ENCODE data around the gene BLVRB.
"Not testable (repeated sequence)": the region's sequence is repeated elsewhere in the genome, so short reads cannot be mapped to it uniquely, and the experiment has no call there.

The BLVRB gene

GRCh38 chr19:40433391-40434216, 31.9 kb downstream of the BLVRB start:
- H3K36me3 ChIP-seq (replicated peaks; ENCODE audit: low read depth, low read length): no peaks in the 10 kb centered on the region
- peak overlapping the region; percentile 95 for H3K4me2 ChIP-seq (ENCODE audit: low read length)
- no peaks in the 10 kb centered on the region for H4K20me1 ChIP-seq (ENCODE audit: insufficient read depth, low read length)
- no peak for TF ChIP-seq EZH2phosphoT487 (IDR thresholded peaks at IDR 0.05; ENCODE audit: low read depth)
- TF ChIP-seq CTCF (IDR thresholded peaks at IDR 0.05; ENCODE audit: low read depth, low read length): no peak
- H3K9ac ChIP-seq (ENCODE audit: low read length): peak overlapping the region; percentile 78
- peak overlapping the region; percentile 80 for H3K27ac ChIP-seq (ENCODE audit: low read length)
- no peaks in the 10 kb centered on the region for H3K9me3 ChIP-seq (ENCODE audit: insufficient read depth, low read length)
- H3K4me3 ChIP-seq (ENCODE audit: low read length): peak overlapping the region; percentile 76
- H3K4me1 ChIP-seq (ENCODE audit: low read length): peaks cover 34% of the 10 kb centered on the region
- no peaks in the 10 kb centered on the region for H3K27me3 ChIP-seq (ENCODE audit: low read depth, low read length)
- H3K79me2 ChIP-seq (ENCODE audit: low read length): no peaks in the 10 kb centered on the region
- H2AFZ ChIP-seq (ENCODE audit: low read depth, low read length): peak overlapping the region; percentile 97

- peaks cover 34% of the 10 kb centered on the region for H3K4me1 ChIP-seq (ENCODE audit: low read length)
- not testable (repeated sequence) for H2AFZ ChIP-seq (ENCODE audit: low read depth, low read length); H3K27ac ChIP-seq (ENCODE audit: low read length); H3K4me3 ChIP-seq (ENCODE audit: low read length); H3K9me3 ChIP-seq (ENCODE audit: insufficient read depth, low read length); H3K9ac ChIP-seq (ENCODE audit: low read length); H3K79me2 ChIP-seq (ENCODE audit: low read length); H3K4me2 ChIP-seq (ENCODE audit: low read length); H3K36me3 ChIP-seq (replicated peaks; ENCODE audit: low read depth, low read length); H3K27me3 ChIP-seq (ENCODE audit: low read depth, low read length); H4K20me1 ChIP-seq (ENCODE audit: insufficient read depth, low read length)
Observed at GRCh38 chr19:40432760-40433159, 32.8 kb downstream of the BLVRB start.

GRCh38 chr19:40431698-40432097, 33.8 kb downstream of the BLVRB start:
- Histone ChIP-seq H3K4me3 (ENCODE audit: low read length) (no peak overlapping the region), H3K4me2 (ENCODE audit: low read length) (no peak overlapping the region), H3K79me2 (ENCODE audit: low read length) (no peaks in the 10 kb centered on the region), H3K9me3 (ENCODE audit: insufficient read depth, low read length) (no peaks in the 10 kb centered on the region), H3K27ac (ENCODE audit: low read length) (no peak overlapping the region), H3K36me3 (replicated peaks; ENCODE audit: low read depth, low read length) (no peaks in the 10 kb centered on the region), H3K9ac (ENCODE audit: low read length) (no peak overlapping the region), H3K27me3 (ENCODE audit: low read depth, low read length) (no peaks in the 10 kb centered on the region), H4K20me1 (ENCODE audit: insufficient read depth, low read length) (no peaks in the 10 kb centered on the region), H2AFZ (ENCODE audit: low read depth, low read length) (no peak overlapping the region), H3K4me1 (ENCODE audit: low read length) (peaks cover 34% of the 10 kb centered on the region)
- TF ChIP-seq EZH2phosphoT487 (IDR thresholded peaks at IDR 0.05; ENCODE audit: low read depth): no peak
- no peak for TF ChIP-seq CTCF (IDR thresholded peaks at IDR 0.05; ENCODE audit: low read depth, low read length)

DNA sequence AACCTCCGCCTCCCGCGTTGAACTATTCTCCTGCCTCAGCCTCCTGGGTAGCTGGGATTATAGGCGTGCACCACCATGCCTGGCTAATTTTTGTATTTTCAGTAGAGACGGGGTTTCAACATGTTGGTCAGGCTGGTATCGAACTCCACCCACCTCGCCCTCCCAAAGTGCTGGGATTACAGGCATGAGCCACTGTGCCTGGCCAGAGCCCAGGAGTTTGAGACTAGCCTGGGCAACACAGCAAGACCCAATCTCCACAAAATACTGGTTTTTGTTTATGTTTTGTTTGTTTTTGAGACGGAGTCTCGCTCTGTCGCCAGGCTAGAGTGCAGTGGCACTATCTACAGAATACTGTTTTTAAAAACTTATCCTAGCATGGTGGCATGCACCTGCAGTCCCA, 35.3 kb downstream of the BLVRB start:
- H3K4me1 ChIP-seq (ENCODE audit: low read length): peaks cover 27% of the 10 kb centered on the region
- not testable (repeated sequence) for H3K9ac ChIP-seq (ENCODE audit: low read length); H3K36me3 ChIP-seq (replicated peaks; ENCODE audit: low read depth, low read length); H3K4me3 ChIP-seq (ENCODE audit: low read length); H3K27ac ChIP-seq (ENCODE audit: low read length); H3K4me2 ChIP-seq (ENCODE audit: low read length); H3K27me3 ChIP-seq (ENCODE audit: low read depth, low read length); H3K79me2 ChIP-seq (ENCODE audit: low read length); H4K20me1 ChIP-seq (ENCODE audit: insufficient read depth, low read length); H3K9me3 ChIP-seq (ENCODE audit: insufficient read depth, low read length); H2AFZ ChIP-seq (ENCODE audit: low read depth, low read length)

- not testable (repeated sequence) for H3K27ac ChIP-seq (ENCODE audit: low read length); H3K36me3 ChIP-seq (replicated peaks; ENCODE audit: low read depth, low read length); H3K9me3 ChIP-seq (ENCODE audit: insufficient read depth, low read length); H4K20me1 ChIP-seq (ENCODE audit: insufficient read depth, low read length); H3K9ac ChIP-seq (ENCODE audit: low read length); H3K79me2 ChIP-seq (ENCODE audit: low read length); H3K4me3 ChIP-seq (ENCODE audit: low read length); H2AFZ ChIP-seq (ENCODE audit: low read depth, low read length); H3K4me2 ChIP-seq (ENCODE audit: low read length); H3K27me3 ChIP-seq (ENCODE audit: low read depth, low read length)
- peaks cover 13% of the 10 kb centered on the region for H3K4me1 ChIP-seq (ENCODE audit: low read length)
Observed at GRCh38 chr19:40428197-40428596, 37.3 kb downstream of the BLVRB start.
